Breast epithelium (tissue), 3 donors: ENCODE data around the gene HSPBP1.

Source experiments
- CTCF ChIP-seq, 3 donors: fragments of 450-650 bp; IDR thresholded peaks; one replicate each; pipeline ENCODE4 v1.5.1; 2016 to 2017; ENCODE audit warnings: antibody characterized with exemption in 3 of 3, mild to moderate bottlenecking in 3 of 3, moderate library complexity in 3 of 3
- POLR2A ChIP-seq: fragments of 450-650 bp; IDR thresholded peaks from one replicate; pipeline ENCODE4 v1.6.1; 2016; ENCODE audit warnings: antibody characterized with exemption, mild to moderate bottlenecking, moderate library complexity

- TF ChIP-seq POLR2A (no peak), CTCF (IDR thresholded peaks at IDR 0.05) (no peak)
These were observed 7.8 kb downstream of the HSPBP1 start for GRCh38 chr19:55272142-55272541.
